HG03558 (cell line): ENCODE data around the gene PNKP.

Source experiments
- ATAC-seq: cut with Tn5 transposase; IDR thresholded peaks from one replicate; pipeline ENCODE4 v1.9.1; 2021; ENCODE audit warnings: moderate number of reproducible peaks; ENCODE audit not compliant: unreplicated experiment; ENCODE audit errors: extremely low read depth

The PNKP gene

GRCh38 chr19:49861541-49862378, 5.6 kb downstream of the PNKP start:
- ATAC-seq = no peak

GRCh38 chr19:49861107-49861506, 6.3 kb downstream of the PNKP start:
- no peak for ATAC-seq

GRCh38 chr19:49860336-49861102, 6.9 kb downstream of the PNKP start:
- ATAC-seq = no peak

- ATAC-seq = no peak
Measured at GRCh38 chr19:49859682-49860335, 7.6 kb downstream of the PNKP start.

GRCh38 chr19:49858088-49858985, 9.0 kb downstream of the PNKP start:
- ATAC-seq = no peak

GRCh38 chr19:49857838-49858087, 9.6 kb downstream of the PNKP start:
- ATAC-seq = no peak

GRCh38 chr19:49857061-49857837, 10.1 kb downstream of the PNKP start:
- ATAC-seq = no peak

GRCh38 chr19:49856574-49857021, 10.8 kb downstream of the PNKP start:
- no peak for ATAC-seq

GRCh38 chr19:49855676-49856573, 11.5 kb downstream of the PNKP start:
- ATAC-seq = no peak

- ATAC-seq = no peak
Measured at GRCh38 chr19:49855277-49855675, 12.1 kb downstream of the PNKP start.

- no peak for ATAC-seq
Measured at GRCh38 chr19:49854378-49855263, 12.8 kb downstream of the PNKP start.

- ATAC-seq = no peak
Measured at GRCh38 chr19:49853852-49854377, 13.5 kb downstream of the PNKP start.

- ATAC-seq = no peak
Measured at GRCh38 chr19:49852631-49853126, 14.7 kb downstream of the PNKP start.

GRCh38 chr19:49851456-49852259, 15.7 kb downstream of the PNKP start:
- ATAC-seq = no peak

GRCh38 chr19:49850487-49851342, 16.7 kb downstream of the PNKP start, which contains the start of gene PTOV1:
Gene PTOV1 (plus strand): TSS chr19:49851159.
- ATAC-seq = peak; percentile 32

- ATAC-seq = no peak
Measured at GRCh38 chr19:49850221-49850486, 17.2 kb downstream of the PNKP start.
